ENCODE data around the gene MGLL.

- TF ChIP-seq, protein P1, sequence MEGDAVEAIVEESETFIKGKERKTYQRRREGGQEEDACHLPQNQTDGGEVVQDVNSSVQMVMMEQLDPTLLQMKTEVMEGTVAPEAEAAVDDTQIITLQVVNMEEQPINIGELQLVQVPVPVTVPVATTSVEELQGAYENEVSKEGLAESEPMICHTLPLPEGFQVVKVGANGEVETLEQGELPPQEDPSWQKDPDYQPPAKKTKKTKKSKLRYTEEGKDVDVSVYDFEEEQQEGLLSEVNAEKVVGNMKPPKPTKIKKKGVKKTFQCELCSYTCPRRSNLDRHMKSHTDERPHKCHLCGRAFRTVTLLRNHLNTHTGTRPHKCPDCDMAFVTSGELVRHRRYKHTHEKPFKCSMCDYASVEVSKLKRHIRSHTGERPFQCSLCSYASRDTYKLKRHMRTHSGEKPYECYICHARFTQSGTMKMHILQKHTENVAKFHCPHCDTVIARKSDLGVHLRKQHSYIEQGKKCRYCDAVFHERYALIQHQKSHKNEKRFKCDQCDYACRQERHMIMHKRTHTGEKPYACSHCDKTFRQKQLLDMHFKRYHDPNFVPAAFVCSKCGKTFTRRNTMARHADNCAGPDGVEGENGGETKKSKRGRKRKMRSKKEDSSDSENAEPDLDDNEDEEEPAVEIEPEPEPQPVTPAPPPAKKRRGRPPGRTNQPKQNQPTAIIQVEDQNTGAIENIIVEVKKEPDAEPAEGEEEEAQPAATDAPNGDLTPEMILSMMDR (IDR thresholded peaks at IDR 0.05; ENCODE audit: low read depth, low read length, missing input control): no peak
- TF ChIP-seq RAD21 (IDR thresholded peaks at IDR 0.05): no peak
- TF ChIP-seq TAF1 (conservative IDR thresholded peaks at IDR 0.05): no peak
- TF ChIP-seq JUND (IDR thresholded peaks at IDR 0.05): no peak
- TF ChIP-seq RXRA (IDR thresholded peaks at IDR 0.05): no peak
- no peak for TF ChIP-seq EGR1 (IDR thresholded peaks at IDR 0.05; ENCODE audit: low read depth in 2 of 2)
- no peak for TF ChIP-seq FOXA1 (IDR thresholded peaks at IDR 0.05)
- TF ChIP-seq, protein P2, sequence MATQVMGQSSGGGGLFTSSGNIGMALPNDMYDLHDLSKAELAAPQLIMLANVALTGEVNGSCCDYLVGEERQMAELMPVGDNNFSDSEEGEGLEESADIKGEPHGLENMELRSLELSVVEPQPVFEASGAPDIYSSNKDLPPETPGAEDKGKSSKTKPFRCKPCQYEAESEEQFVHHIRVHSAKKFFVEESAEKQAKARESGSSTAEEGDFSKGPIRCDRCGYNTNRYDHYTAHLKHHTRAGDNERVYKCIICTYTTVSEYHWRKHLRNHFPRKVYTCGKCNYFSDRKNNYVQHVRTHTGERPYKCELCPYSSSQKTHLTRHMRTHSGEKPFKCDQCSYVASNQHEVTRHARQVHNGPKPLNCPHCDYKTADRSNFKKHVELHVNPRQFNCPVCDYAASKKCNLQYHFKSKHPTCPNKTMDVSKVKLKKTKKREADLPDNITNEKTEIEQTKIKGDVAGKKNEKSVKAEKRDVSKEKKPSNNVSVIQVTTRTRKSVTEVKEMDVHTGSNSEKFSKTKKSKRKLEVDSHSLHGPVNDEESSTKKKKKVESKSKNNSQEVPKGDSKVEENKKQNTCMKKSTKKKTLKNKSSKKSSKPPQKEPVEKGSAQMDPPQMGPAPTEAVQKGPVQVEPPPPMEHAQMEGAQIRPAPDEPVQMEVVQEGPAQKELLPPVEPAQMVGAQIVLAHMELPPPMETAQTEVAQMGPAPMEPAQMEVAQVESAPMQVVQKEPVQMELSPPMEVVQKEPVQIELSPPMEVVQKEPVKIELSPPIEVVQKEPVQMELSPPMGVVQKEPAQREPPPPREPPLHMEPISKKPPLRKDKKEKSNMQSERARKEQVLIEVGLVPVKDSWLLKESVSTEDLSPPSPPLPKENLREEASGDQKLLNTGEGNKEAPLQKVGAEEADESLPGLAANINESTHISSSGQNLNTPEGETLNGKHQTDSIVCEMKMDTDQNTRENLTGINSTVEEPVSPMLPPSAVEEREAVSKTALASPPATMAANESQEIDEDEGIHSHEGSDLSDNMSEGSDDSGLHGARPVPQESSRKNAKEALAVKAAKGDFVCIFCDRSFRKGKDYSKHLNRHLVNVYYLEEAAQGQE (IDR thresholded peaks at IDR 0.05): no peak
- no peak for TF ChIP-seq GABPA (IDR thresholded peaks at IDR 0.05 in 1 of 2, conservative IDR thresholded peaks at IDR 0.05 in 1 of 2)
- TF ChIP-seq ZBTB33 (IDR thresholded peaks at IDR 0.05): no peak
- TF ChIP-seq MAX (IDR thresholded peaks at IDR 0.05): no peak
- no peak for TF ChIP-seq SP1 (IDR thresholded peaks at IDR 0.05)
Observed at GRCh38 chr3:127741690-127742089, 80.6 kb downstream of the MGLL start.
